ENCODE data around the gene LIMA1. TPM values are rescaled to one million over a fixed set of nuclear protein-coding genes. Genes with fewer than 3 reads are reported as not detected.

LIMA1 gene
- total RNA-seq, 2 donors from 2014 or later: 228 to 385 TPM

DNA sequence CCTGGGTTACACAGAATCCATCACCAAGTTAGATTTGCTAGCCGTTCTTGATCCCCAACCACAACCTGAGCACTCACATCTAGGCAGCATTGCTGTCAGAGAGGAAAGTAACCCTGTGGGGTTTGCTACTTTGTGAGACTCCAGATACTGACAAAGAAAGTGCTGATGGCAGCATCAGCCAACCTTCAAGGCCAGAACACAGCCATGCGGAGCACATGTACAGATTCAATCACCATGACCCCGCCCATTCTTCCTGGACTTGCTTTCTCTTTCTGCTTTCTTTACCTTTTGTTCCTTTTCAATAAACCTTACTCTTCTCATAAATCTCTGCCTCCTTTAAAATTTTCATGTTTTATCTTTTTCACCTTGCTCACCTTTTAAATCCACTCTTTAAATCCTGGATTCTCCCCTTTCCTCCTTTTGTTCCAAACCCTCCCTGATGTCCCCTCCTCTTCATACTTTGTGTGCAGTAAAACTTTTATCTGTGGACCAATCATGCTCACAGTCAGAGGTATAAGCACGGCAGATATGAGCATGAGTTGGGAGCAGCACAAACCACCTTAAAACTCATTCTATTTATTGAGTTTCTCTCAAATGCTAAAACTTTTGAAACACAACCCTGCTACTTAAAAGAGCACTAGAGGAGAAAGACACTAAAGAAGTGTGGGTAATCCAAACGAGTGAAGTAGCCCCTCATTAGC, 94.3 kb downstream of the LIMA1 start:
- Histone ChIP-seq H3K27ac (peak overlapping the region; percentile 44), H3K9me3 (no peaks in the 10 kb centered on the region), H3K27me3 (no peaks in the 10 kb centered on the region), H3K36me3 (peaks cover 9% of the 10 kb centered on the region), H3K9ac (ENCODE audit: low read depth in 2 of 2, low read length in 2 of 2) (peak overlapping the region in 1 of 2 donors; percentile 22), H3K4me3 (no peak overlapping the region), H3K4me1 (peaks cover 30% of the 10 kb centered on the region)
- no peak for TF ChIP-seq CTCF (IDR thresholded peaks at IDR 0.05)
- intact Hi-C loops (cut with DNase I): no loop called here
- DNase-seq: peak; percentile 59

DNA sequence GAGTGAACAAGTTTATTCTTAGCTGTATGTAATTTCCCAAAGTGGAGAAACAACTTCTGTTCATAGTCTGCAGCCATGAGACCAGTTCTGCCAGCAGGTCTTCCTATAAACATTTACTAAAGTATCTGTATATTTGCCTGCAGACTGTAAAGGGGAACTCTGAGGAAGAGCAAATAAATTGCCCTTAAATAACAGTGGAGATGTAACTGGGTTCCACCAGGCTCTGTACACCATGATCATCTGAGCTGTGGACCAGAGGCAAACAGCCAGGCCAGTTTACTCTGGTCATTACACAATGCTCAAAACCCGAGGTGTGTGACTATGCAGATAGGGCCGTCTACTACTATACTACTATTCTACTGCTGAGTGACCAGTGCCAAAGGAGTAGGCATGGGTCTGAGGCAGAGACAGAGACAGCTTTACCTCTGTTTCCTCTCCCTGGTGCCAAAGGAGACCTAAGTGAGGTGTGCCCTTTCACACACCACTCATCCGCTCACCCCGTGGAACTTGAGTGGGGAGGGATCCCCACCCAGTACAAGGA, 95.0 kb downstream of the LIMA1 start:
- peaks cover 9% of the 10 kb centered on the region for H3K36me3 ChIP-seq
- TF ChIP-seq CTCF (IDR thresholded peaks at IDR 0.05): no peak
- no peak overlapping the region for H3K4me3 ChIP-seq
- H3K9me3 ChIP-seq: no peaks in the 10 kb centered on the region
- H3K27me3 ChIP-seq: no peaks in the 10 kb centered on the region
- peak overlapping the region in 1 of 2 donors; percentile 22 for H3K9ac ChIP-seq (ENCODE audit: low read depth in 2 of 2, low read length in 2 of 2)
- intact Hi-C loops (cut with DNase I): no loop called here
- DNase-seq: no peak
- peaks cover 30% of the 10 kb centered on the region for H3K4me1 ChIP-seq
- H3K27ac ChIP-seq: peak overlapping the region; percentile 44

DNA sequence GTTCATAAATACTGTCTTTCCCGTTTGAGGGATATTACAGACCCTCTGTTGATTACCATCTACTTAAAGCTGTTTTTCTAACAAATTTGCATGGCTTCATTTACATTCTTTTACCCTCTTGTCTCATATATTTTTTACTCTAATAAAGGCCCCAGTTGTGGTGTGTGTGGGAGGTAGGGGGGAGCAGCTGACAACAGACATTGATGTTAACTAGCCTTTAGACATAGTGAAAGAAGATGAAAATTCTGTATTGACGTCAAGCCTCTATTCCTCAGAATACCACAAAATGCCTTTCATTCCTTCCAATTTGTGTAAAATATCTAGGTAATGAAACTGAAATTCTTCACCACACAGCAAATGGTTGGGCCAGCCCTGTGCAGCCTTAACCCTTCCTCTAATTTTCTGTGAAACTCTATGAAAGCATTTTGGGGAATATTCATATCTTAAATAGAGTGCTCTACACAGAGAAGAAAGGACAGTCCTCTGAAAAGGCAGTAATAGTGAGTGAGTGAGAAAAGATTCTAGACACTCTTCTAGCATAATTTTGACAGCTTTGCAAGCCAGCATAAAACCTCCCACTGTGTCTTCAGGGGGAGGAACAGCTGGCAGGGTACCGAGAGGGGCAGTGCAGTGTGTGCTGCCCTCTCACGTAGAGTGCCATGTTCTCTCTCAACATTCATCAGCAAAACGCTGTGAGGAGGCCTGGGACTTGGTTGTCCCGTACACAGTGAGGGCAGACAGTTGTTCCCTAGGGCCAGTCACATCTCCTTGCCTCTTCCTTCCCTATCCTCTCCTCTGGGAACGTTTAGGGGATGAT, 96.0 kb downstream of the LIMA1 start:
- H3K36me3 ChIP-seq: peaks cover 9% of the 10 kb centered on the region
- no peak overlapping the region for H3K4me3 ChIP-seq
- TF ChIP-seq CTCF (IDR thresholded peaks at IDR 0.05): no peak
- intact Hi-C loops (cut with DNase I): no loop called here
- DNase-seq: no peak
- H3K27me3 ChIP-seq: no peaks in the 10 kb centered on the region
- H3K27ac ChIP-seq: no peak overlapping the region
- no peaks in the 10 kb centered on the region for H3K9me3 ChIP-seq
- peak overlapping the region in 1 of 2 donors; percentile 9 for H3K9ac ChIP-seq (ENCODE audit: low read depth in 2 of 2, low read length in 2 of 2)
- peaks cover 30% of the 10 kb centered on the region for H3K4me1 ChIP-seq

GRCh38 chr12:50186681-50187080, 96.6 kb downstream of the LIMA1 start:
- Histone ChIP-seq H3K36me3 (peaks cover 10% of the 10 kb centered on the region), H3K9ac (ENCODE audit: low read depth in 2 of 2, low read length in 2 of 2) (no peak overlapping the region), H3K4me3 (no peak overlapping the region), H3K27me3 (no peaks in the 10 kb centered on the region), H3K9me3 (no peaks in the 10 kb centered on the region), H3K27ac (no peak overlapping the region), H3K4me1 (peaks cover 30% of the 10 kb centered on the region)
- intact Hi-C loops (cut with DNase I): no loop called here
- DNase-seq: no peak
- TF ChIP-seq CTCF (IDR thresholded peaks at IDR 0.05): no peak

DNA sequence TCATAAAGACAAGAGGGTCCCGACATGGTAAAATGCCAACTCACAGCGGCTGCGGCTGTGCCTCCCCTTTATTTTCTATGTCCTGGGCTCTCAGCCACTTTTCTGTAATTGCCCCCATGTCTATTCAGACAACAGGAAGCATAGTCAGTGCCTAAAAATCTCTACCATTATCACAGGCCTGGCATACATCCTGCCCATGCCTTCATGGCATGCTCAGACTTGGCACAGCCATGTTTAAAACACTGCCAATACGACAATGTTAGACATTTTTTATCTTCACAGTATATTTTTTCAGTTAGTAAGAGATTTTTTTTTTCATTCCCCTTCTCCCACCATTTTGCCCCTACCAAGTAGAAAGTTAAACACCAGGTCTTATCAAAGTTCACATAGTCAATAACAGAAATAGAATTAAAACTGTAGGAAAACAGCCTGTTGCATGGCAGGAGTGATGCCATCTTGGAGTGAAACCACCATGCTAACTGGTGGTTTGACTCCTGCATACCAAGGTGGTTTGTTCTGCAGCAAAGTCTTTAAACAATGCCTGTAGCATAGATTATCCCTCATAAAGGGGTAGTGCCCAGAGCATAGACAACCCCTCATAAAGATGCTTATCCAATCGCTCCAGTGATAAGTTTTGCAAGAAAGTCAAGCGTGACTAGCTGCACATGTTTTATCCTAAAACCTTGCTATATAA, 97.2 kb downstream of the LIMA1 start:
- Histone ChIP-seq H3K27ac (no peak overlapping the region), H3K27me3 (no peaks in the 10 kb centered on the region), H3K36me3 (peaks cover 9% of the 10 kb centered on the region), H3K9ac (ENCODE audit: low read depth in 2 of 2, low read length in 2 of 2) (no peak overlapping the region), H3K4me3 (no peak overlapping the region), H3K9me3 (no peaks in the 10 kb centered on the region), H3K4me1 (peaks cover 30% of the 10 kb centered on the region)
- intact Hi-C loops (cut with DNase I): no loop called here
- DNase-seq: no peak
- no peak for TF ChIP-seq CTCF (IDR thresholded peaks at IDR 0.05)

Data from colonic mucosa (tissue), 4 donors.